MM.1S (cell line): ENCODE results near the gene COX15.

Experiments used
- DNase-seq: peaks from one replicate; pipeline ENCODE4 v3.0.0-alpha.2; 2015
- H2AFZ ChIP-seq: fragments of 300-600 bp; sonication (generic); 2 replicates; pipeline ENCODE4 v1.6.0; 2016; ENCODE audit warnings: antibody characterized with exemption, low read length
- H3F3A ChIP-seq: fragments of 300-600 bp; sonication (generic); 2 replicates; pipeline ENCODE4 v1.6.1; 2016; ENCODE audit warnings: mild to moderate bottlenecking, antibody characterized with exemption, low read length, moderate library complexity, mixed read lengths; ENCODE audit not compliant: insufficient read depth
- H3K27ac ChIP-seq: fragments of 300-600 bp; sonication (generic); 2 replicates; pipeline ENCODE4 v1.5.1; 2016; ENCODE audit warnings: mild to moderate bottlenecking, low read length
- H3K27me3 ChIP-seq: fragments of 300-600 bp; sonication (generic); replicated peaks from 2 replicates; pipeline ENCODE4 v1.6.0; 2016; ENCODE audit warnings: low read length; ENCODE audit not compliant: insufficient read depth
- H3K36me3 ChIP-seq: fragments of 300-600 bp; sonication (generic); replicated peaks from 2 replicates; pipeline ENCODE4 v1.6.1; 2016; ENCODE audit warnings: mild to moderate bottlenecking, low read length, mixed read lengths; ENCODE audit not compliant: insufficient read depth
- H3K4me1 ChIP-seq: fragments of 300-600 bp; sonication (generic); 2 replicates; pipeline ENCODE4 v1.6.1; 2016; ENCODE audit warnings: low read length, mixed read lengths
- H3K4me2 ChIP-seq: fragments of 300-600 bp; sonication (generic); 2 replicates; pipeline ENCODE4 v1.6.0; 2016; ENCODE audit warnings: low read depth, low read length
- H3K4me3 ChIP-seq: fragments of 300-600 bp; sonication (generic); 2 replicates; pipeline ENCODE4 v1.5.1; 2016; ENCODE audit warnings: low read length, mixed read lengths
- H3K79me2 ChIP-seq: fragments of 300-600 bp; sonication (generic); 2 replicates; pipeline ENCODE4 v1.6.1; 2016; ENCODE audit warnings: mixed run types, low read length, mixed read lengths
- H3K9ac ChIP-seq: fragments of 300-600 bp; sonication (generic); 2 replicates; pipeline ENCODE4 v1.6.1; 2016; ENCODE audit warnings: low read length, mixed read lengths
- H3K9me2 ChIP-seq: fragments of 300-600 bp; sonication (generic); replicated peaks from 2 replicates; pipeline ENCODE4 v1.6.1; 2016; ENCODE audit warnings: mild to moderate bottlenecking, low read length, mixed read lengths; ENCODE audit not compliant: insufficient read depth
- H3K9me3 ChIP-seq: fragments of 300-600 bp; sonication (generic); replicated peaks from 2 replicates; pipeline ENCODE4 v1.6.1; 2016; ENCODE audit warnings: mild to moderate bottlenecking, low read length, mixed read lengths; ENCODE audit not compliant: insufficient read depth
- H4K20me1 ChIP-seq: fragments of 300-600 bp; sonication (generic); 2 replicates; pipeline ENCODE4 v1.6.1; 2016; ENCODE audit warnings: mild to moderate bottlenecking, low read length, moderate library complexity, mixed read lengths; ENCODE audit not compliant: insufficient read depth
- EZH2 ChIP-seq: fragments of 300-600 bp; sonication (generic); optimal IDR thresholded peaks from 2 replicates; pipeline ENCODE3; 2017; ENCODE audit warnings: low read depth, mild to moderate bottlenecking, antibody characterized with exemption, low read length, mixed read lengths
- EZH2phosphoT487 ChIP-seq: fragments of 300-600 bp; sonication (generic); IDR thresholded peaks from 2 replicates; pipeline ENCODE4 v1.6.1; 2018; ENCODE audit warnings: antibody characterized with exemption, low read length
- TF ChIP-seq, protein P1 (sequence below): fragments of 300-600 bp; sonication (generic); IDR thresholded peaks from 2 replicates; pipeline ENCODE4 v1.5.1; 2016; ENCODE audit warnings: antibody characterized with exemption, low read length, mixed read lengths

The COX15 gene

DNA sequence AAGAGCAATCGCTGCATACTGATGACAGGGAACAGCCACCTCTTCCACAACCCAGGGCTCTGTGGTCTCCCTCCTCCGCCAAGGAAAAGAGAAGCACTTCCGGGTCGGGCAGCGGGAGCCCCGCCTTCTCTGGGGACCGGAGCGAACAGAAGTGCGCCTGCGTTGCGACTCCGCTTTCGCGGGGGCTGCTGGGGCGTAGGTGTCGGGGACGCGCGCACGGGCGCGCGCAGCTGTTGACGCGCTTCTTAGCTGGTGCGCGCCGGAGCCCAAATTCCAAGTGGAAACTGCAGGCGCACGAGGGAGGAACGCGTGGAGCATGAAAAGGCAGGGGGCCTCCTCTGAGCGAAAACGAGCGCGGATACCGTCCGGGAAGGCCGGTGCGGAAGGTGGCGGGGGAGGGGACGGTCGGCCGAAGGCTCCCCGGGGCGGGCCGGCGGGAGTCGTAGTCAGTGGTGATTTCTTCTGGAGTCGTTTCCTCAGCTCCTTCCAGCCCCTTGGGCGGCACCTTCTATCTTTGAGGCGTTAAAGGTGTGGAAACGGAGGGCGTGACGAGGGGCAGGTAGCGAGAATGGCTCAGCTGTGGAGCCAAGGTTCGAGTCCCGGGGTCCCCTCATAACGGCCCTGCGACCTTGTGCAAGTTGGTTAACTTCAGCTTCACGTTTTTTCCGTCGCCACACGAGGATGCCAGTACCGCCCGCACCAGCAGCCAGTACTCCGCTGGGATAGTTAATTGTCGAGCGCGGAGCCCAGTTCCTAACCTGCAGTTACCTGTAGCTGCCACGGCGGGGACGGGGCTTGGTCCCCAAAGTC is at the start of gene COX15, which contains the start of gene CUTC:
Gene COX15 (minus strand): TSS at position 95 of the 810 bp plus-strand sequence. CDS start 78 bp downstream, at position 17.
Gene CUTC (plus strand): TSS at position 202 of the 810 bp plus-strand sequence. CDS start 115 bp downstream, at position 317.
- peak within 1 kb of the TSS; percentile 77 for H3K4me2 ChIP-seq
- peaks cover 40% of the 10 kb centered on the region for H3K79me2 ChIP-seq
- H3K27ac ChIP-seq: peak within 1 kb of the TSS; percentile 88
- no peaks in the 10 kb centered on the region for H3K9me3 ChIP-seq
- H3K4me1 ChIP-seq: no peaks in the 10 kb centered on the region
- H4K20me1 ChIP-seq: no peaks in the 10 kb centered on the region
- 0 out of 2 replicates have a peak, but pooled peaks cover 5% of the 10 kb centered on the region for H3K36me3 ChIP-seq
- peak within 1 kb of the TSS; percentile 71 for H2AFZ ChIP-seq
- peaks cover 8% of the 10 kb centered on the region for H3F3A ChIP-seq
- DNase-seq: peak; percentile 97
- H3K9me2 ChIP-seq: no peaks in the 10 kb centered on the region
- H3K4me3 ChIP-seq: peak within 1 kb of the TSS; percentile 79
- TF ChIP-seq, protein P1, sequence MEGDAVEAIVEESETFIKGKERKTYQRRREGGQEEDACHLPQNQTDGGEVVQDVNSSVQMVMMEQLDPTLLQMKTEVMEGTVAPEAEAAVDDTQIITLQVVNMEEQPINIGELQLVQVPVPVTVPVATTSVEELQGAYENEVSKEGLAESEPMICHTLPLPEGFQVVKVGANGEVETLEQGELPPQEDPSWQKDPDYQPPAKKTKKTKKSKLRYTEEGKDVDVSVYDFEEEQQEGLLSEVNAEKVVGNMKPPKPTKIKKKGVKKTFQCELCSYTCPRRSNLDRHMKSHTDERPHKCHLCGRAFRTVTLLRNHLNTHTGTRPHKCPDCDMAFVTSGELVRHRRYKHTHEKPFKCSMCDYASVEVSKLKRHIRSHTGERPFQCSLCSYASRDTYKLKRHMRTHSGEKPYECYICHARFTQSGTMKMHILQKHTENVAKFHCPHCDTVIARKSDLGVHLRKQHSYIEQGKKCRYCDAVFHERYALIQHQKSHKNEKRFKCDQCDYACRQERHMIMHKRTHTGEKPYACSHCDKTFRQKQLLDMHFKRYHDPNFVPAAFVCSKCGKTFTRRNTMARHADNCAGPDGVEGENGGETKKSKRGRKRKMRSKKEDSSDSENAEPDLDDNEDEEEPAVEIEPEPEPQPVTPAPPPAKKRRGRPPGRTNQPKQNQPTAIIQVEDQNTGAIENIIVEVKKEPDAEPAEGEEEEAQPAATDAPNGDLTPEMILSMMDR: peak; percentile 55
- no peak for TF ChIP-seq EZH2phosphoT487
- H3K27me3 ChIP-seq: no peaks in the 10 kb centered on the region
- peak within 1 kb of the TSS; percentile 77 for H3K9ac ChIP-seq

DNA sequence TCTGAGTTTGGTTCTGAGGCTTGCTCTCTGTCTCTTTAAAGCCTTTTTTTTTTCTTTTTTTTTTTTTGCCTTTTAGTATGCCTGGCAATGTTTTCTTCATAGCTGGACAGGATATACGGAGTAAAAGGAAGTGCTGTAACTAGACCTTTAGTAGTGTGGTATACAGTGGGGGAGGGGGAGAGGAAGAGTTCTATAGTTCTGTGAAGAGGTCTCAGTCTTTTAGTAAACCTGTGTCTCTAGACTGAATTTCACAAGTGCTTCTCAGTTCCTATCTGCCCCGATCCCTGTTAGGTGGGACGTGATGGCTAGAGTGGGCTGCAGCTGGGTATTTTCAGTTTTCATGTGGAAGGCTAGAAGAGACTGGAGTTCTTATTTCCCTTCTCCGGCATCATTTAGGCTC is 47.4 kb upstream of the COX15 start:
- no peaks in the 10 kb centered on the region for H3K27me3 ChIP-seq
- H3K36me3 ChIP-seq: no peaks in the 10 kb centered on the region
- H3F3A ChIP-seq: no peaks in the 10 kb centered on the region
- H3K4me2 ChIP-seq: no peak overlapping the region
- no peak overlapping the region for H2AFZ ChIP-seq
- no peaks in the 10 kb centered on the region for H3K9me2 ChIP-seq
- H3K4me3 ChIP-seq: no peak overlapping the region
- TF ChIP-seq, protein P1: no peak
- no peak for TF ChIP-seq EZH2
- no peak for TF ChIP-seq EZH2phosphoT487
- H3K4me1 ChIP-seq: no peaks in the 10 kb centered on the region
- DNase-seq: no peak
- no peak overlapping the region for H3K9ac ChIP-seq
- H3K9me3 ChIP-seq: no peaks in the 10 kb centered on the region
- H4K20me1 ChIP-seq: no peaks in the 10 kb centered on the region
- no peak overlapping the region for H3K27ac ChIP-seq
- H3K79me2 ChIP-seq: no peaks in the 10 kb centered on the region

GRCh38 chr10:99777918-99778714 is 46.2 kb upstream of the COX15 start:
- H3K79me2 ChIP-seq: no peaks in the 10 kb centered on the region

More at GRCh38 chr10:99777918-99778714, 46.2 kb upstream of the COX15 start:
- no peak overlapping the region for H2AFZ ChIP-seq
- TF ChIP-seq, protein P1: no peak
- TF ChIP-seq EZH2phosphoT487: no peak
- TF ChIP-seq EZH2: no peak
- H3K4me2 ChIP-seq: no peak overlapping the region
- H3K9me2 ChIP-seq: no peaks in the 10 kb centered on the region
- H3F3A ChIP-seq: no peaks in the 10 kb centered on the region
- H3K36me3 ChIP-seq: no peaks in the 10 kb centered on the region
- H3K9me3 ChIP-seq: no peaks in the 10 kb centered on the region
- no peaks in the 10 kb centered on the region for H4K20me1 ChIP-seq
- no peak overlapping the region for H3K9ac ChIP-seq
- H3K4me1 ChIP-seq: no peaks in the 10 kb centered on the region
- H3K27ac ChIP-seq: no peak overlapping the region
- peak; percentile 17 for DNase-seq
- no peak overlapping the region for H3K4me3 ChIP-seq
- H3K27me3 ChIP-seq: no peaks in the 10 kb centered on the region
